Esophagus muscularis mucosa (tissue), 4 donors: ENCODE results near the gene PCDH12. TPM values are rescaled to one million over a fixed set of nuclear protein-coding genes. Genes with fewer than 3 reads are reported as not detected.

Experiments
- DNase-seq: peaks from one replicate; pipeline ENCODE4 v3.0.0-alpha.2; 2017; ENCODE audit errors: extremely low spot score
- H3K27ac ChIP-seq, 4 donors: fragments of 200-600 bp; sonication (generic); replicated peaks in 1 of 4; 1 replicate in 3 of 4; 2 replicates in 1 of 4; pipeline ENCODE4 v1.5.1; 2016 to 2019; ENCODE audit warnings: mild to moderate bottlenecking in 1 of 4
- H3K27me3 ChIP-seq, 4 donors: fragments of 200-600 bp; sonication (generic); one replicate each; pipeline versions ENCODE4 v1.5.1 to v1.6.0; 2016 to 2019
- H3K36me3 ChIP-seq, 4 donors: fragments of 200-600 bp; sonication (generic); one replicate each; pipeline ENCODE4 v1.5.1; 2016 to 2019
- H3K4me1 ChIP-seq, 4 donors: fragments of 200-600 bp; sonication (generic); one replicate each; pipeline ENCODE4 v1.5.1; 2016 to 2019
- H3K4me3 ChIP-seq, 4 donors: fragments of 200-600 bp; sonication (generic); 1 replicate in 2 of 4; 2 replicates in 2 of 4; pipeline ENCODE4 v1.5.1; 2016 to 2019; ENCODE audit warnings: mild to moderate bottlenecking in 4 of 4, moderate library complexity in 1 of 4
- H3K9me3 ChIP-seq, 4 donors: fragments of 200-600 bp; sonication (generic); 1 replicate in 3 of 4; 2 replicates in 1 of 4; pipeline ENCODE4 v1.5.1; 2016 to 2019
- EP300 ChIP-seq: sonication (generic); formaldehyde crosslinking; IDR thresholded peaks from one replicate; pipeline ENCODE4 v1.6.1; 2017; ENCODE audit warnings: antibody characterized with exemption
- POLR2A ChIP-seq: fragments of 450-650 bp; IDR thresholded peaks from one replicate; pipeline ENCODE4 v1.6.1; 2017; ENCODE audit warnings: antibody characterized with exemption, moderate library complexity, mild to moderate bottlenecking, low read depth
- POLR2AphosphoS5 ChIP-seq, 2 donors: sonication (generic); formaldehyde crosslinking; IDR thresholded peaks; one replicate each; pipeline ENCODE4 v1.6.1; 2017; ENCODE audit warnings: antibody characterized with exemption in 2 of 2
- WGBS: methylation state at CpG from one replicate; pipeline ENCODE4 v1.1.5; 2018; 5-methylcytosine and 5-hydroxymethylcytosine counted together
- intact Hi-C: fragments of 100-400 bp; cut with DNase I; formaldehyde crosslinking; loops from one replicate; pipeline ENCODE4 v1.15.1; 2023
- total RNA-seq, 4 donors: library from RNA; depleted of rRNA; stranded (reverse); fragments of >200 nt; gene quantifications; one replicate each; pipeline versions ENCODE4 v1.1.0 to v1.2.1, GENCODE V29; 2016
- TF ChIP-seq, protein P1 (sequence below), 3 experiments: fragments of 200-600 bp in 2 of 3; fragments of 450-650 bp in 1 of 3; sonication (generic) in 2 of 3; IDR thresholded peaks; one replicate each; pipeline ENCODE4 v1.5.1; 2017 to 2019; ENCODE audit warnings: antibody characterized with exemption in 3 of 3, mild to moderate bottlenecking in 2 of 3, moderate library complexity in 1 of 3

The PCDH12 gene
- total RNA-seq, 4 donors from 2014 or later = 1.2 to 6.7 (median 3.5) TPM

- WGBS = 80% methylated on average over 5 of the region's 5 CpGs
- Histone ChIP-seq H3K4me3 (no peak overlapping the region), H3K9me3 (no peaks in the 10 kb centered on the region), H3K36me3 (no peaks in the 10 kb centered on the region), H3K27ac (no peak overlapping the region), H3K27me3 (peaks cover 0 to 11% (median 0%) of the 10 kb centered on the region in 4 donors), H3K4me1 (peaks cover 7 to 20% (median 16%) of the 10 kb centered on the region in 4 donors)
- TF ChIP-seq, protein P1, sequence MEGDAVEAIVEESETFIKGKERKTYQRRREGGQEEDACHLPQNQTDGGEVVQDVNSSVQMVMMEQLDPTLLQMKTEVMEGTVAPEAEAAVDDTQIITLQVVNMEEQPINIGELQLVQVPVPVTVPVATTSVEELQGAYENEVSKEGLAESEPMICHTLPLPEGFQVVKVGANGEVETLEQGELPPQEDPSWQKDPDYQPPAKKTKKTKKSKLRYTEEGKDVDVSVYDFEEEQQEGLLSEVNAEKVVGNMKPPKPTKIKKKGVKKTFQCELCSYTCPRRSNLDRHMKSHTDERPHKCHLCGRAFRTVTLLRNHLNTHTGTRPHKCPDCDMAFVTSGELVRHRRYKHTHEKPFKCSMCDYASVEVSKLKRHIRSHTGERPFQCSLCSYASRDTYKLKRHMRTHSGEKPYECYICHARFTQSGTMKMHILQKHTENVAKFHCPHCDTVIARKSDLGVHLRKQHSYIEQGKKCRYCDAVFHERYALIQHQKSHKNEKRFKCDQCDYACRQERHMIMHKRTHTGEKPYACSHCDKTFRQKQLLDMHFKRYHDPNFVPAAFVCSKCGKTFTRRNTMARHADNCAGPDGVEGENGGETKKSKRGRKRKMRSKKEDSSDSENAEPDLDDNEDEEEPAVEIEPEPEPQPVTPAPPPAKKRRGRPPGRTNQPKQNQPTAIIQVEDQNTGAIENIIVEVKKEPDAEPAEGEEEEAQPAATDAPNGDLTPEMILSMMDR (IDR thresholded peaks at IDR 0.05) = no peak
- no peak for TF ChIP-seq EP300
- intact Hi-C loops = no loop called here
- DNase-seq = no peak
Measured at GRCh38 chr5:141917760-141918159, 40.2 kb downstream of the PCDH12 start.

- DNase-seq = no peak
- Histone ChIP-seq H3K36me3 (no peaks in the 10 kb centered on the region), H3K27me3 (peaks cover 0 to 13% (median 0%) of the 10 kb centered on the region in 4 donors), H3K27ac (no peak overlapping the region), H3K4me3 (no peak overlapping the region), H3K4me1 (peaks cover 4 to 14% (median 12%) of the 10 kb centered on the region in 4 donors), H3K9me3 (no peaks in the 10 kb centered on the region)
- TF ChIP-seq POLR2AphosphoS5 (IDR thresholded peaks at IDR 0.05) (no peak), POLR2A (no peak), EP300 (no peak)
- TF ChIP-seq, protein P1 (IDR thresholded peaks at IDR 0.05) = no peak
- WGBS = 72% methylated on average over 2 of the region's 2 CpGs
- intact Hi-C loops = no loop called here
Measured at GRCh38 chr5:141916522-141916921, 41.5 kb downstream of the PCDH12 start.

DNA sequence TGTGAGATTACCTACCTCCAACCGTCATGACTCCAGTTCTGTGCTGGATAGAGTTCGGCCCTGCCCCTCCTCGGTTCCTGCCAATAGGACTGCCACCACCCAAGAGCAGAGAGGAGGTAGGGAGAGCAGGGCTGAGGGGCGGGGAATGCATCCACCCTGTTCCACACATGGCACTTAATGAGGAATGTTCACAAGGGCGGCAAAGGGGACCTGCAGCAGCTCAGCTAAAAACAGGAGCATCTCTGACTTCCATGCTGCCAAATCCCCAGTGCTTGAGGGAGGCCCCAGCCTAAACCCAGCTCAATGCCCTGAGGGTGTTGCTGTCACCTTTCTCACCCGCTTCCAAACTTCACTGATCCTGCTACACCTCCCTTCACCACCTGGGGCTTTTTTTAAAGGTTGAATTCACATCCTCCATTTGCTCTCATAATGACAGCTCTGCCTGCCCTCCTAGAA is 42.1 kb downstream of the PCDH12 start:
- intact Hi-C loops = no loop called here
- Histone ChIP-seq H3K27me3 (peaks cover 0 to 13% (median 0%) of the 10 kb centered on the region in 4 donors), H3K9me3 (no peaks in the 10 kb centered on the region), H3K27ac (no peak overlapping the region), H3K4me1 (peaks cover 4 to 14% (median 12%) of the 10 kb centered on the region in 4 donors), H3K4me3 (no peak overlapping the region), H3K36me3 (no peaks in the 10 kb centered on the region)
- 89% methylated on average over 6 of the region's 6 CpGs for WGBS
- TF ChIP-seq POLR2AphosphoS5 (IDR thresholded peaks at IDR 0.05) = no peak
- TF ChIP-seq, protein P1 (IDR thresholded peaks at IDR 0.05) = no peak
- DNase-seq = no peak

DNA sequence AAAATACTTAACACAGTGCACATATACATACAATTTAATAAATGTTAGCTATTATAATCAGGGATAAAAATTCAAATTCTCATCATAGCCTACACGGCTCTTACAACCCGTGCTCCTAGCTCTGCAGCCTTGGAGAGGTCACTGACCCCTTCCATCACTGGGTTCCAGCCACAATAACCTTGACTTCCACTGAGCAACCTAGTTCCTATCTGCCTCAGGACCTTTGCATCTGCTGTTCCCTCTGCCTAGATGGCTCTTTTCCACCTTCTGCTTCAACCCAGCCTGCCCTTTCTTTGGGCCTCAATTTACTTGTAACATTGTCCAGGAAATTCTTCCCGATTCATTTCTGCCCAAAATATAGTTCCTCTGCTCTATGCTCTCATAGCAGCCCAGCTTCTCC is 43.2 kb downstream of the PCDH12 start:
- no peak for DNase-seq
- H3K27ac ChIP-seq = no peak overlapping the region
- no peak overlapping the region for H3K4me3 ChIP-seq
- 94% methylated on average over 3 of the region's 3 CpGs for WGBS
- H3K9me3 ChIP-seq = no peaks in the 10 kb centered on the region
- H3K27me3 ChIP-seq = peaks cover 0 to 13% (median 0%) of the 10 kb centered on the region in 4 donors
- H3K4me1 ChIP-seq = peaks cover 4 to 14% (median 12%) of the 10 kb centered on the region in 4 donors
- intact Hi-C loops = no loop called here
- H3K36me3 ChIP-seq = no peaks in the 10 kb centered on the region
- TF ChIP-seq, protein P1 (IDR thresholded peaks at IDR 0.05) = no peak
- no peak for TF ChIP-seq POLR2AphosphoS5 (IDR thresholded peaks at IDR 0.05)
- TF ChIP-seq POLR2A = no peak
- TF ChIP-seq EP300 = no peak

DNA sequence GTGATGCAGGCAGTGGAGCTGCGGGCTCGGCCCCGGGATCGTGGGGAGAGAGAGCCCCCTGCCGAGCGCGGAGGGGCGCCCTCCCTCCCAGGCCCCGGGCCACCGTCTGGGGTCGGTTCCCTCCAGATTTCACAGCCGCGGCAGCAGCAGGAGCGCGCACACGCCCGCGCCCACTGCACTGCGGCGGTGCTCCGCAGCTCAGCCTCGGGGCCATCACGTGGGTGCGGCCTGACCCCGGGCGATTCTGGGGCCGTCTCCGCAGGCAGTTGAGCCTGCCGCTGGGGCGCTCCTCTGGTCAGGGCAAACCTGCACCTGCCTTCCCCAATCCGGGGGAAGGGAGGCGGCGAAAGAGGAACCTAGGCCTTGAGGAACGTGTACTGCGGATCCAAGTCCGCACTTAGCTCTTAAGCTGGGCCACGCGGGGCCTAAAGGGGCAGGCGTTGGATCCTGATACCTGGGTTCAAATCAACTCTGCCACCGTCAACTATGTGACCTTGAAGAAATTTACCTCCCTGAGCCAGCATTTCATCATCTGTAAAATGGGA is 43.7 kb downstream of the PCDH12 start:
- Histone ChIP-seq H3K4me1 (peaks cover 4 to 14% (median 12%) of the 10 kb centered on the region in 4 donors), H3K4me3 (peak overlapping the region; percentile 46 to 51 (median 49)), H3K36me3 (no peaks in the 10 kb centered on the region), H3K27ac (no peak overlapping the region), H3K27me3 (peaks cover 0 to 13% (median 0%) of the 10 kb centered on the region in 4 donors), H3K9me3 (no peaks in the 10 kb centered on the region)
- WGBS = 32% methylated on average over 19 of the region's 40 CpGs
- TF ChIP-seq EP300 = no peak
- TF ChIP-seq, protein P1 (IDR thresholded peaks at IDR 0.05) = peak; percentile 28 to 44 (median 30)
- peak in 1 of 2 donors; percentile 53 for TF ChIP-seq POLR2AphosphoS5 (IDR thresholded peaks at IDR 0.05)
- no peak for TF ChIP-seq POLR2A
- DNase-seq = no peak
- intact Hi-C loops = no loop called here
